Ovary (tissue), 9 donors: ENCODE data around the gene TLR9. TPM values are rescaled to one million over a fixed set of nuclear protein-coding genes. Genes with fewer than 3 reads are reported as not detected.

Source experiments
- DNase-seq, 5 donors: peaks; one replicate each; pipeline ENCODE4 v3.0.0-alpha.2; 2019 to 2020
- H3K27ac ChIP-seq, 2 donors: fragments of 200-600 bp; one replicate each; pipeline versions ENCODE4 v1.5.1 to v1.8.0; 2019 to 2022
- H3K27me3 ChIP-seq: fragments of 200-600 bp; one replicate; pipeline ENCODE4 v1.8.0; 2022
- H3K36me3 ChIP-seq: fragments of 200-600 bp; sonication (generic); one replicate; pipeline ENCODE4 v1.5.1; 2019
- H3K4me1 ChIP-seq: one replicate; pipeline ENCODE4 v1.8.1; 2013; ENCODE audit warnings: mild to moderate bottlenecking, moderate library complexity; ENCODE audit not compliant: insufficient read depth
- H3K4me3 ChIP-seq: fragments of 200-600 bp; sonication (generic); one replicate; pipeline ENCODE4 v1.5.1; 2017
- H3K9me3 ChIP-seq, 2 donors: fragments of 200-600 bp in 1 of 2; sonication (generic) in 1 of 2; one replicate each; pipeline versions ENCODE4 v1.5.1 to v1.8.1; 2013 to 2019; ENCODE audit warnings: mild to moderate bottlenecking in 1 of 2, moderate library complexity in 1 of 2
- CTCF ChIP-seq, 3 donors: fragments of 450-650 bp in 2 of 3; fragments of 200-600 bp in 1 of 3; IDR thresholded peaks; one replicate each; pipeline versions ENCODE4 v1.5.1 to v1.8.0; 2016 to 2022; ENCODE audit warnings: antibody characterized with exemption in 3 of 3, mild to moderate bottlenecking in 1 of 3
- EP300 ChIP-seq: sonication (generic); formaldehyde crosslinking; IDR thresholded peaks from one replicate; pipeline ENCODE4 v1.6.1; 2017; ENCODE audit warnings: antibody characterized with exemption
- POLR2A ChIP-seq: fragments of 450-650 bp; IDR thresholded peaks from one replicate; pipeline ENCODE4 v1.6.1; 2017; ENCODE audit warnings: antibody characterized with exemption, mild to moderate bottlenecking, moderate library complexity
- WGBS, 3 donors: extraction: QIAGEN DNeasy Blood & Tissue Kit in 1 of 3; methylation state at CpG; one replicate each; pipeline versions ENCODE4 v1.1.5 to v1.1.7; 2013 to 2017; 5-methylcytosine and 5-hydroxymethylcytosine counted together
- intact Hi-C, 4 donors: fragments of 100-400 bp; cut with DNase I; formaldehyde crosslinking; loops; one replicate each; pipeline versions ENCODE4 v1.11.0 to v1.15.1; 2022 to 2023
- polyA plus RNA-seq, 2 donors: library from polyadenylated mRNA; stranded (reverse); fragments of 200-250 nt in 1 of 2; fragments of 350-450 nt in 1 of 2; fragmentation: Illumina TruSeq in 1 of 2; extraction: RNeasy Lipid Tissue Mini Kit (QIAGEN cat#74804) in 1 of 2; gene quantifications; one replicate each; pipeline ENCODE4 v1.2.3, GENCODE V29; 2013 to 2014
- total RNA-seq, 7 donors: library from RNA; depleted of rRNA in 2 of 7; stranded (reverse); fragments of >200 nt in 2 of 7; fragmentation: NEBNext Ultra II Directional in 3 of 7; extraction: Animal tissue kit (Norgen Biotek cat#: 25700) in 3 of 7; gene quantifications; one replicate each; pipeline versions ENCODE4 v1.1.0 to v1.2.4, GENCODE V29; 2016 to 2023
- donor health status: DM: no; HTN: no; CAD: no; lungs with moderate emphysema.
- donor health status: DM: no; HTN: no; CAD: no.
- donor health status: Bipolar disorder and iron deficiency.
- donor health status: DM: yes; HTN: yes; CAD: no.
- donor health status: DM: no; HTN: no; CAD: no.
- donor health status: DM: yes; HTN: yes; CAD: no.

TLR9 gene
- total and polyA plus RNA-seq, 9 donors: 0.15 to 1.5 (median 0.58) TPM; not detected in 2

DNA sequence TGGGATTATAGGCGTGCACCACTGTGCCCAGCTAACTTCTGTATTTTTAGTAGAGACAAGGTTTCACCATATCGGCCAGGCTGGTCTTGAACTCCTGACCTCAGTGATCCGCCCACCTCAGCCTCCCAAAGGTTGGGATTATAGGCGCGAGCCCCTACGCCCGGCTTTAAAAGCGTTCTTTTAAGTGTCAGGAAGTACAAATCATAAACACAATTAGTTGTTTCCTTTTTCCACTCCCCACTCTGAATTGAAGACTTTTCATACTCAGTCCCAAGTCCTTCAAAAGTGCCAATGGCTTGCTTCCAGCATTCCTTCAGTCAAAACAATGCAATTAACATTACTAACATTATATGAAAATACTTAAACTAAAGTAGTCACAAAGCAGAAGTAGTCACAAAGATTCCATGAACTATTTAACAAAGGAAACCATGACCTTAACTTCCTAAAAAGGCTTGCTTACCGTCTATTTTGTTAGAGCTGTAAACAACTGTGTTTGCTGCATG, 44.9 kb upstream of the TLR9 start:
- peaks cover 23% of the 10 kb centered on the region for H3K4me1 ChIP-seq
- TF ChIP-seq CTCF (IDR thresholded peaks at IDR 0.05): no peak
- TF ChIP-seq EP300: no peak
- no peak for TF ChIP-seq POLR2A

GRCh38 chr3:52269776-52270175, 44.3 kb upstream of the TLR9 start:
- no peaks in the 10 kb centered on the region for H3K36me3 ChIP-seq
- no peak overlapping the region for H3K4me3 ChIP-seq
- no peak overlapping the region for H3K27ac ChIP-seq
- no peaks in the 10 kb centered on the region for H3K9me3 ChIP-seq
- no peaks in the 10 kb centered on the region for H3K27me3 ChIP-seq
- intact Hi-C loops: loop anchor here in 1 of 4 donors (10.0 kb wide), 1 partner anchor 45 kb away; the partner anchor contains the start of gene TLR9
- peaks cover 22% of the 10 kb centered on the region for H3K4me1 ChIP-seq
- WGBS, 3 donors: 21 to 30% (median 28%) methylated on average over 3 of the region's 3 CpGs
- DNase-seq: no peak
- TF ChIP-seq EP300 (no peak), CTCF (IDR thresholded peaks at IDR 0.05) (no peak), POLR2A (no peak)

More for the DNA sequence above, 44.9 kb upstream of the TLR9 start:
- no peaks in the 10 kb centered on the region for H3K9me3 ChIP-seq
- H3K36me3 ChIP-seq: no peaks in the 10 kb centered on the region
- peak in 1 of 5 donors; percentile 33 for DNase-seq
- H3K4me3 ChIP-seq: no peak overlapping the region
- 6 to 16% (median 10%) methylated on average over 9 of the region's 9 CpGs for WGBS, 3 donors
- H3K27me3 ChIP-seq: no peaks in the 10 kb centered on the region
- intact Hi-C loops: loop anchor here in 1 of 4 donors (10.0 kb wide), 1 partner anchor 46 kb away; the partner anchor contains the start of gene TLR9
- H3K27ac ChIP-seq: no peak overlapping the region

GRCh38 chr3:52268036-52268435, 42.6 kb upstream of the TLR9 start:
- DNase-seq: no peak
- WGBS, 3 donors: 89% methylated on average over 7 of the region's 7 CpGs
- TF ChIP-seq EP300 (no peak), CTCF (IDR thresholded peaks at IDR 0.05) (no peak), POLR2A (no peak)
- Histone ChIP-seq H3K9me3 (no peaks in the 10 kb centered on the region), H3K4me1 (peaks cover 18% of the 10 kb centered on the region), H3K4me3 (no peak overlapping the region), H3K27me3 (no peaks in the 10 kb centered on the region), H3K36me3 (no peaks in the 10 kb centered on the region), H3K27ac (no peak overlapping the region)
- intact Hi-C loops: no loop called here

DNA sequence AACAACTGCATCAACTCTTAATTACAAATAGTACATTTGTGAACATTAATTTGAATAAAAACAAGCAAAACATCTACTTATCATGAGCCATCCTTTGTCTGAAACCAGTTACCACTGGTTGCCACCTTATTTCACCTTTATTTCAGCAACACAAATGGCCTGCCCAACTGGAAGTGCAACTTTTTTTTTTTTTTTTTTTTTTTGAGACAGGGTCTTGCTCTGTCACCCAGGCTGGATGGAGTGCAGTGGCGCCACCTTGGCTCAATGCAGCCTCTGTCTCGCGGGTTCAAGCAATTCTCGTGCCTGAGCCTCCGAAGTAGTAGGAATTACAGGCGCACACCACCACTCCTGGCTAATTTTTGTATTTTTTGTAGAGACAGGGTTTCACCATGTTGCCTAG, 39.9 kb upstream of the TLR9 start:
- H3K36me3 ChIP-seq: no peaks in the 10 kb centered on the region
- H3K27ac ChIP-seq: no peak overlapping the region
- 91 to 96% (median 92%) methylated on average over 6 of the region's 6 CpGs for WGBS, 3 donors

More for the DNA sequence above, 39.9 kb upstream of the TLR9 start:
- peaks cover 4% of the 10 kb centered on the region for H3K4me1 ChIP-seq
- no peak for DNase-seq
- no peaks in the 10 kb centered on the region for H3K27me3 ChIP-seq
- H3K4me3 ChIP-seq: no peak overlapping the region
- intact Hi-C loops: no loop called here
- TF ChIP-seq EP300 (no peak), POLR2A (no peak), CTCF (IDR thresholded peaks at IDR 0.05) (no peak)
- no peaks in the 10 kb centered on the region for H3K9me3 ChIP-seq
